ENCODE measurements around the gene DDX42. TPM values are rescaled to one million over a fixed set of nuclear protein-coding genes. Genes with fewer than 3 reads are reported as not detected.
A peak's percentile ranks its signal among the peaks of the same experiment; 100 is the strongest.
"Not testable (repeated sequence)": the region's sequence is repeated elsewhere in the genome, so short reads cannot be mapped to it uniquely, and the experiment has no call there.

The DDX42 gene
- polyA plus RNA-seq, 4 donors: 155 to 200 (median 186) TPM

- DNase-seq (ENCODE audit: low read depth in 4 of 4, low spot score in 3 of 4): no peak
Observed at GRCh38 chr17:63837480-63837879, 63.5 kb downstream of the DDX42 start.

- DNase-seq (ENCODE audit: low read depth in 4 of 4, low spot score in 3 of 4): no peak
Observed at GRCh38 chr17:63837962-63838600, 64.1 kb downstream of the DDX42 start.

- peak in 1 of 4 donors; percentile 37 for DNase-seq (ENCODE audit: low read depth in 4 of 4, low spot score in 3 of 4)
Observed at GRCh38 chr17:63838631-63839171, 64.7 kb downstream of the DDX42 start.

- no peak for DNase-seq (ENCODE audit: low read depth in 4 of 4, low spot score in 3 of 4)
Observed at GRCh38 chr17:63840591-63841349, 66.8 kb downstream of the DDX42 start.

- no peak for DNase-seq (ENCODE audit: low read depth in 4 of 4, low spot score in 3 of 4)
Observed at GRCh38 chr17:63841350-63842172, 67.6 kb downstream of the DDX42 start.

DNA sequence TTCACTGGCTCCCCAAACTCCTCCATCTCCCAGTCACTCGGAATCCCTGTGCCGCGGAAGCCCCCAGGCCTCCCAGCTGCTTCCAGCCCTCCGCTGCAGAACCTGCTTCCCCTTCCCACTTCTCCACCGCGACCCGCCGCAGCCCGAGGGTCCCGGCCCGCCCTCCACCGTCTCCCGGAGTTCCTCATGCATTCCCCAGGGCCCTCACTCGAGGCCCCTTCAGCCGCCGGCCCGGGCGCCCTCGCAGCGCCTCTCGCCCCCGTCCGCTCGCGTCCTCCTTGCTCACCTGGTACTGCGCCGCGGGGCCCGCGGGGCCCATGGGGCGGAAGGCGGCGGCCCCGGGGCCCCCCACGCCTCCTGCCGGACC is 68.2 kb downstream of the DDX42 start:
- DNase-seq (ENCODE audit: low read depth in 4 of 4, low spot score in 3 of 4): no peak

DNA sequence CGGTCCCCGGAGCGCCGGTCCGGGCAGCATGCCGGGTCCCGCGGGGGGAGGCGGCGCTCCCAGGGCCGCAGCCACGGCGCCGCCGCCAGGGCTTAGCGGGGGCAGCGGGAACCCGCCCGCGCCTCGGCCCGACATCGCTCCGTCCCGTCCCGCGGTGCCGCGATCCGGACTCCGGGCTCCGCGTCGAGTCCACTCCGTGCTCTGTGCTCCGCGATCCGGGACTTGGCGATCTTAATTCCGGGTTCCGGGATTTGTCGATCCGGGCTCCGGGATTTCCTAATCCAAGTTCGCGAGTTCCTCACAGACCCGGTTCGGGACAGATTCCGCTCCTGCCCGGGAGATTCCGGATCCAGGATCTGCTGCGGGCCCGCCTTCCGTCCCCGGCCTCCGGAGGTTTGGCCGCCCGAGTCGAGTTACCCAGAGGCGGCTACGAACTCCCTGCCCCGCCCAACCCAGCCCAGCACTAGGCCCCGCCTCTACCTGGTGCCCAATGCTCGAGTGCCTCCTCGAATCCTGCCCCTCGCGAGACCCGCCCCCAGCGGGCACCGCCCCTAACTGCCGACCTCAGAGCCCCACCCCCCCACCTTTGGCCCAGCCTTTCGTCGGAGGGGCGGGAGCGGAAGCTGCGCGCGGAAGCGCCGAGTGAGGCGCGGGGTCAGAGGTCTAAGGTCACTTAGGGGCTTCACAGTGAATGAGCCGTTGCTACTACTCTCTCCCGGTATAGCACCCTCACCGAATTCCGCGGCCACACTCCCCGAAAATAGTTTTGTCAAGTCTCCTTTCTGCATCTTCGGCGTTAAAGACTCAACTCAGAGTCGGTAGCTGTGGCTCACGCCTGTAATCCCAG is 68.8 kb downstream of the DDX42 start, which contains the start of gene SMARCD2:
Gene SMARCD2, minus strand, starts transcription at position 146 of the 847 bp plus-strand sequence. Its CDS starts 11 bp downstream, at position 135.
- DNase-seq (ENCODE audit: low read depth in 4 of 4, low spot score in 3 of 4): peak; percentile 94 to 99 (median 98)

- DNase-seq (ENCODE audit: low read depth in 4 of 4, low spot score in 3 of 4): not testable (repeated sequence)
Observed at GRCh38 chr17:63843387-63843888, 69.5 kb downstream of the DDX42 start.

GRCh38 chr17:63843910-63844677 is 70.1 kb downstream of the DDX42 start:
- no peak for DNase-seq (ENCODE audit: low read depth in 4 of 4, low spot score in 3 of 4)

GRCh38 chr17:63845509-63845908 is 71.5 kb downstream of the DDX42 start:
- no peak for DNase-seq (ENCODE audit: low read depth in 4 of 4, low spot score in 3 of 4)

DNA sequence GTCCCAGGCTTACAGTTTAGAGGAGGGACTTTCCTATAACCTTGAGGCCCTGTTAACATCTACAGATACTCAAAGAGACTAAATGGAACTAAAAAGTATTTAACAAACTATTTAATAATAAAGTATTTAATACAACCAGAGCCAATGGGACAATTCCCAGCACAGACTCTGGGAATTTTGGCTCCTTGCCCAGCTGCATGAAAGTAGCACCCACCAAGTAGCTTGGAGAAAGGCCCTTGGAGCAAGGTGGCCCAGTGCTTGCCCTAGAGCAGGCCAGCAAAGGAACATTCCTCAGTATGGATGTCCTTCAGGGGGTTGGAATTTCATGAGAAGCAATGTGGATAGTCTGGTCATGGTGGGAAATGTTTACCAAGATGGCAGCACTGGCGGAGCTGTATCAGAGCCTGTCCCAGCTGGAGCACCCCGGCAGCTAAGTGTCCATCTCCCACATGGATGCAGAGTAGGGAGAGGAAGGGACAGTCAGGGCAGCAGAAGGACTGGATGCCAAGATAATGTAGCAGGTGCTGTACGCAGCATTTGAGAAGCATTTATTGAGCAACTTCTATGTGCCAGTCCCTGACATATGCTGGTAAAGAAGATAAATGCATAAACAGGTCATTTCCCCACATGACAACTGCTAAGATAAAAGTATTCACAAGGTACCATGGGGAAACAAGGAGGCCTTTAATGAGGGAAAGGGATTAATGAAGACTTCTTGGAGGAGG is 73.7 kb downstream of the DDX42 start:
- no peak for DNase-seq (ENCODE audit: low read depth in 4 of 4, low spot score in 3 of 4)

GRCh38 chr17:63848834-63849689 is 75.1 kb downstream of the DDX42 start:
- DNase-seq (ENCODE audit: low read depth in 4 of 4, low spot score in 3 of 4): peak in 2 of 4 donors; percentile 63 to 71

DNA sequence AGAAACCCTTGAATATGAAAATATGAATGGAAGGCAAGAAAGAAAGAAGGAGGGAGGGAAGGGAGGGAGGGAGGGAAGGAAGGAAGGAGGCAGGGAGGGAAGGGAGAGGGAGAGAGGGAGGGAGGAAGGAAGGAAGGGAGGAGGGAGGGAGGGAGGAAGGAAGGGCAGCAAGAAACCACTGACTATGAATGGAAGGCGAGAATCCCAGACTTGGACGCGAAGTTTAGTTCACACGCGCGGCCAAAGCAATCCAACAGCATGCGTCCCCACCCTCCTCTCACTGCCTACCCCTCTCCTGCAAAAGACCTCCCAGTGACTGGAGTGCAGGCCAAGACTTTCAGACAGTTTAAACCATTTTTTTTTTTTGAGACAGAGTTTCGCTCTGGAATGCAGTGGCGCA is 76.4 kb downstream of the DDX42 start:
- no peak for DNase-seq (ENCODE audit: low read depth in 4 of 4, low spot score in 3 of 4)

GRCh38 chr17:63853260-63853659 is 79.3 kb downstream of the DDX42 start:
- no peak for DNase-seq (ENCODE audit: low read depth in 4 of 4, low spot score in 3 of 4)

GRCh38 chr17:63854709-63855108 is 80.7 kb downstream of the DDX42 start:
- DNase-seq (ENCODE audit: low read depth in 4 of 4, low spot score in 3 of 4): no peak

DNA sequence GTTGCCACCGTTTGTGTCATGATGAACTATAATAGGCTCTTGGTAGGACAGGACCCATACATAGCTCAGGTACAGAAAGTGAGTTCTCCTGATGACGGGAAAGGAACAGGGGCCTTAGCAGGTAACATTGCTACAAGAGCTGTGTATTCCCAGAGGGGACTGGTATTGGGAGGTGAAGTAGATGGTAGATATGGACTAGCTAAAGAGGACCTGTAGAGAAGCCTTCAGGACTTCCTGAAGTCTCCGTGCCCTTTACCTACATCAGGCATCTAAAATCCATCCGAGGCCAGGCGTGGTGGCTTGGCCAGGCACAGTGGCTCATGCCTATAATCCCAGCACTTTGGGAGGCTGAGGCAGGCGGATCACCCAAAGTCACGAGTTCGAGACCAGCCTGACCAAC is 81.2 kb downstream of the DDX42 start:
- no peak for DNase-seq (ENCODE audit: low read depth in 4 of 4, low spot score in 3 of 4)

GRCh38 chr17:63856425-63856824 is 82.5 kb downstream of the DDX42 start:
- DNase-seq (ENCODE audit: low read depth in 4 of 4, low spot score in 3 of 4): not testable (repeated sequence)

DNA sequence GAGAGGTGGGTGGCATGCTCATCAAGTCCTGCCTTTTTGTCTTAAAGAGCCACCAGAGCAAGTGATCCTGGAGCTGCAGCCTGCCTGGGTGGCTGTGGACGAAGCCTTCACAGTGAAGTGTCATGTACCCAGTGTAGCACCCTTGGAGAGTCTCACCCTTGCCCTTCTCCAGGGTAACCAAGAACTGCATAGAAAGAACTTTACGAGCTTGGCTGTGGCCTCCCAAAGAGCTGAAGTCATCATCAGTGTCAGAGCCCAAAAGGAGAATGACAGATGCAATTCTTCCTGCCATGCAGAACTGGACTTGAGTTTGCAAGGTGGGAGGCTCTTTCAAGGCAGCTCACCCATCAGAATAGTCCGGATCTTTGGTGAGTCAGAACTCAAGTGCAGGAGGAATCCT is 85.3 kb downstream of the DDX42 start:
- DNase-seq (ENCODE audit: low read depth in 4 of 4, low spot score in 3 of 4): no peak

Data from left renal pelvis (tissue), 4 donors.